Activated T-helper 17 cell treated with anti-CD3 and anti-CD28 coated beads, Interleukin-2, amount 50 U/mL, for 72 hours (primary cell): ENCODE results near the gene CDKL2. TPM values are rescaled to one million over a fixed set of nuclear protein-coding genes. Genes with fewer than 3 reads are reported as not detected.
A peak's percentile ranks its signal among the peaks of the same experiment; 100 is the strongest.

Experiments
- ATAC-seq: fragments of 150-1000 bp; cut with Tn5 transposase; replicated peaks from 2 replicates; pipeline ENCODE4 v1.10.0; 2021; ENCODE audit warnings: mild to moderate bottlenecking, moderate library complexity
- H3K27ac Mint-ChIP-seq: one replicate; pipeline ENCODE4 v1.8.0; 2022; ENCODE audit warnings: mixed read lengths
- H3K27me3 Mint-ChIP-seq: one replicate; pipeline ENCODE4 v1.8.0; 2022; ENCODE audit warnings: mixed read lengths
- H3K36me3 Mint-ChIP-seq: one replicate; pipeline ENCODE4 v1.8.0; 2022; ENCODE audit warnings: low read depth, mild to moderate bottlenecking, mixed read lengths
- H3K4me1 Mint-ChIP-seq: one replicate; pipeline ENCODE4 v1.8.0; 2022; ENCODE audit warnings: mixed read lengths
- H3K4me3 Mint-ChIP-seq: one replicate; pipeline ENCODE4 v1.8.0; 2022; ENCODE audit warnings: mild to moderate bottlenecking, mixed read lengths
- H3K9me3 Mint-ChIP-seq: one replicate; pipeline ENCODE4 v1.8.0; 2022; ENCODE audit warnings: mixed read lengths
- total RNA-seq, 2 donors: library from RNA; stranded (reverse); gene quantifications; one replicate each; pipeline ENCODE4 v1.2.3, GENCODE V29; 2022

CDKL2 gene
- total RNA-seq, 2 donors from 2014 or later: 2.4 TPM

DNA sequence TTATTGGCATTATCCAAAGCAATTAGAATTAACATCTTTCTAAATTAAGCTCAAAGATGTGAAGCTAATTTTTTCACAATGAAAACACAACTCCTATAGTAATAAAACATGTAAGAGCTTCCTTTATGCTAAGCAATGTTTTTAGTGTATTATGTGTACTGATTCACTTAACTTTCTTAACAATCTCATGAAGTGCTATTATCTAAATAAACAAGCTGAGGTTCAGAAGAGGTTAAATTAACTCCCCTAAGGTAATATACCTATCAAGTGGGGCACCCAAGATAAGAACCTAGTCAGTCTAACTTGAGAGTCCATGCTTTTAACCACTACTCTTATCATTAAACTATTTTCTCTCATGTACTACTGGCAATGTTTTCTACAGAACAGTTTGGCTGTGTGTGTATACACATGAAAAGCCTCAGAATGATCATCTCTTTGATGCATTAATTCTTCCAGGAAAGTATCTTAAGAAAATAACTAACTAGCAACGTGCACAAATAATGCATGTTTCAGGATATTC lies 29.2 kb upstream of the CDKL2 start:
- Mint-ChIP-seq H3K9me3 (no peaks in the 10 kb centered on the region), H3K36me3 (peaks cover 91% of the 10 kb centered on the region), H3K27me3 (no peaks in the 10 kb centered on the region), H3K4me3 (no peak overlapping the region), H3K4me1 (peaks cover 37% of the 10 kb centered on the region), H3K27ac (peak overlapping the region; percentile 51)
- ATAC-seq: no peak

DNA sequence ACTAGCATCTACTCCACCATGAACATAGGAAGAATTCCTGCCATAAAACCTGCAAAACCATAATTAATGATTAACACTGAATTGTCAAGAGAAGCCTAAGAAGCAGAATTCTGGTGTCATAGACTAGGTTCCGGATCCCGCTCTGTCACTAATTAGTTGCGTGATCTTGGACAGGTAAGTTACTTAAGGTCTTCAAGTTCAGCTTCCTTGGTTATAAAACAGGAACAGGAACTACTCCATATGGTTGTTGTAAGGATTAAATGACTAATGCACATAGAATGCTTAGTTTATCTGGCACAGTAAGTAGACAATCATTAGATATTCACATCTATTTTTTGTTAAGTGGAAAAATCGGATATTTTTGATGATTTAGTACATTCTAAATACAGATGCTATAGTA lies 28.5 kb upstream of the CDKL2 start:
- Mint-ChIP-seq H3K27me3 (no peaks in the 10 kb centered on the region), H3K9me3 (no peaks in the 10 kb centered on the region), H3K27ac (peak overlapping the region; percentile 51), H3K4me1 (peaks cover 43% of the 10 kb centered on the region), H3K36me3 (peaks cover 93% of the 10 kb centered on the region), H3K4me3 (no peak overlapping the region)
- ATAC-seq: no peak

DNA sequence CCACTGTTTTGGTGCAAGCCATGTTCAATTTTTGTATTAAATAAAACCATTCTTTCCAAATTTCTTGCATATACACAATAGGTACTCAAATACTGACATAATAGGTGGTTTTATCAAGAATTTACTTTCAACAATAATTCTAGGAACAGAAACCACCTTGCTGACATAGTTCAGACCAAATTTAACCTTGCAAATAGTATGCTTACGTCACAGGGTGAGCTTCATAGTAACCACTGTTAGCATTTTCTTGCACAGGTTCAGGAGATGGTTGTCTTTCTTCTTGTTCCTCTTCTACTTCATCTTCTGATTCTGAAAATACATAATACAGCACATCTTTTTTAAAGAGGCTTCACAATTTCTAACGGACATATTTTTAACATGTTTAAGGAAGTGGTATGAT lies 25.2 kb upstream of the CDKL2 start:
- peak; percentile 84 for ATAC-seq
- H3K9me3 Mint-ChIP-seq: no peaks in the 10 kb centered on the region
- H3K27ac Mint-ChIP-seq: peak overlapping the region; percentile 64
- peaks cover 100% of the 10 kb centered on the region for H3K36me3 Mint-ChIP-seq
- peak overlapping the region; percentile 35 for H3K4me3 Mint-ChIP-seq
- peaks cover 38% of the 10 kb centered on the region for H3K4me1 Mint-ChIP-seq
- no peaks in the 10 kb centered on the region for H3K27me3 Mint-ChIP-seq

DNA sequence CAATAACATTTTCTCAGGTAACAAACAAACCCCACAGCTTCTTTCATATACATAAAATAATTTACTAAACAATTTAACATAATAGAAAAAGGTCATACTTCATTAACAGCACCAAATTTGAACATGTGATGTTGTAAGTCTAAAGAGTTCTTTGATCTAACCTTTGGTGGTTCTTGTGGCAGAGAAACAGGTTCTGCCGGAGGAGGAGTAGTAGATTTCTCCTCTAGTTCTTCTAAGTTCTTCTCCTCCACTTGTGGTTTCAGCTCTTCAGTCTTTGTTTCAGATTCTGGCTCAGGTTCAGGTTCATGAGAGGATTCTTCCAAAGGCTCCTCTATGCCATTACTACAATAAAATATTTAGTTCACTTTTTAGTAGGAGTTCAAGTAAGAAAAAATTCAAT lies 24.6 kb upstream of the CDKL2 start:
- Mint-ChIP-seq H3K27me3 (no peaks in the 10 kb centered on the region), H3K4me1 (peaks cover 34% of the 10 kb centered on the region), H3K27ac (peak overlapping the region; percentile 64), H3K4me3 (peak overlapping the region; percentile 35), H3K36me3 (peaks cover 100% of the 10 kb centered on the region), H3K9me3 (no peaks in the 10 kb centered on the region)
- ATAC-seq: peak; percentile 68

DNA sequence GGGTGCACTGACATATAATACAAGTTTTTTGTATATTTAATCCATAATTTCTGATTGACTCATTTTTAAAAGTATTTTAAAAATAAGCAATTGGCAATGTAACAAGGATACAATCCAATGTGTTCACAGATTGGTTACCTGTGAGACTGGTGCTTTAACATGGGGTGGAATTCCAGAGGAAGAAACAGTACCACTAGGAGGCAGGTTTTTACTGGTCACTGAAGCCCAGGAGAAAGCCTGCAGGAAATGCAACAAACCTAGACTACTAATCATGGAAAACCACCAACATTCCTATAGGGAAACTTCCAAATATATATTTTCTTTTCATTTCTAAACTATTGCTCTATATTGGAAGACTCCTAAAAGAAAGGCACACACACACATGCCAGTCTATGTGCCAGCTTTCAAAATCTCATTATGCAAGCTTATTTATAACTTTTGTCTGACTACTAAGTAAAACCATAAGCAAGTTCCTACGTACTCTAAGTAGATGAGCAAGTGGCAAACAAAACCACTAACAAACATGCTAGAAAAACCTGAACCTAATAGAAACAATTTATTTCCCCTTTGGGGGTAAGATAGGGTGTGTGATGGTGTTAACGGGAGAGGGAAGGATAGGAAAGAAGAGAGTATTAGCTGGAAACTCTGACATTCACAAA lies 23.6 kb upstream of the CDKL2 start:
- peak overlapping the region; percentile 64 for H3K27ac Mint-ChIP-seq
- no peaks in the 10 kb centered on the region for H3K9me3 Mint-ChIP-seq
- H3K4me3 Mint-ChIP-seq: peak overlapping the region; percentile 35
- ATAC-seq: peak; percentile 44
- H3K36me3 Mint-ChIP-seq: peaks cover 100% of the 10 kb centered on the region
- no peaks in the 10 kb centered on the region for H3K27me3 Mint-ChIP-seq
- H3K4me1 Mint-ChIP-seq: peaks cover 34% of the 10 kb centered on the region

DNA sequence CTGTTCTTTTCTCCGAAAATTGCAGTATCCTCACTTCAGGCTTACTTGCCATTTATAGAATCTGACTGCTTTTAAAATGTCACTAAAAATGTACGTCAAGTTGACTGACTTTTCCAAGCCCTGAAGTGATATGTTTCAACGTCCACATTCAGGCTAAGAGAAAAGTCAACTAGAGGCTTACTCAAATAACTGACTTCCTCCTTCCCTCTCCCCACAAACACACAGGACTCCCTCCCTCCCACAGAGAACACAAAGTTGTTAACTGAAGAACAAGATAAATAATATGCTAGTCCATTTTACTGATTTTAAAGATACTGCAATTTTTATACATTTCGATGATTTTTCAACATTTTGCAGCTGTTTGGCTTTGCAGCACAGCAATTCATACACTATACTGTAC lies 13.8 kb upstream of the CDKL2 start:
- H3K4me1 Mint-ChIP-seq: no peaks in the 10 kb centered on the region
- H3K4me3 Mint-ChIP-seq: no peak overlapping the region
- no peaks in the 10 kb centered on the region for H3K9me3 Mint-ChIP-seq
- peaks cover 92% of the 10 kb centered on the region for H3K36me3 Mint-ChIP-seq
- no peaks in the 10 kb centered on the region for H3K27me3 Mint-ChIP-seq
- H3K27ac Mint-ChIP-seq: no peak overlapping the region
- ATAC-seq: no peak

DNA sequence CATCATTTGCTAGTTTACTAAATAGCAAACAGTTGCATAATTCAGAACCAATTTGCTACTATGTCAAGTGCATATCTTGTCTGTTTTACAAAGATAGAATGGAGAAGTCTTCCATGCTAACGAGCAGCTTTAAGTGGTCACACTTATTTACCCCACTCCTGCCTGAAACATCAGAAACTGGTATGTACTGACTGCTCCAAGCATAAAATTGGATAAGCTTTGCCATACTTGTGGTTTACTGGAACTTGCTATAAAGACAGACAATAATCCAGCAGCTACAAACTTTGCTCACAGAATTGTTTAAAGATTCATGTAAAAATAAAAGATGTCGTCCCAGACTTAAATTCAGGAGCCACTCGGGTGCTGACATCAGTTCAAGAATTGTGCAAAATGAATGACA lies 13.3 kb upstream of the CDKL2 start:
- peaks cover 88% of the 10 kb centered on the region for H3K36me3 Mint-ChIP-seq
- H3K4me3 Mint-ChIP-seq: no peak overlapping the region
- no peak overlapping the region for H3K27ac Mint-ChIP-seq
- no peak for ATAC-seq
- H3K9me3 Mint-ChIP-seq: no peaks in the 10 kb centered on the region
- no peaks in the 10 kb centered on the region for H3K27me3 Mint-ChIP-seq
- H3K4me1 Mint-ChIP-seq: no peaks in the 10 kb centered on the region

DNA sequence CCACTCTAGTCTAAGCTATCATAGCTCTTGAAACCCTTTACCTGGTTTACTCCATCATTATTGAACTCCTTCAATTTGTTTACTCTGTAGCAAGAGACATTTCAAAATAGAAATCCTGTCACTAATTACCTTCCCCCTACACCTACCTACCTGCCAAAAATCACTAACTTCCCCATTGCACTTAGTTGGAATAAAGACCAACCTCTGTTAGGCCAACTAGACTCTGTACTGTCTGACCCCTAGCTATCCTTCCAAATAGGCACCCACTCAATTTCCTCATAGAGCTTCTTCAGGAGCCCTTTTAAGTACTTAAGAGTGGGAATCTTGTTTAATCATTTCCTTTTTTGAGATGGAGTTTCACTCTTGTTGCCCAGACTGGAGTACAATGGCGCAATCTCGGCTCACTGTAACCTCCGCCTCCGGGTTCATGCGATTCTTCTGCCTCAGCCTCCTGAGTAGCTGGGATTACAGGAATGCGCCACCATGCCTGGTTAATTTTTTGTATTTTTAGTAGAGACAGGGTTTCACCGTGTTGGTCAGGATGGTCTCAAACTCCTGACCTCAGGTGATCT lies 8.9 kb upstream of the CDKL2 start:
- H3K27ac Mint-ChIP-seq: no peak overlapping the region
- H3K27me3 Mint-ChIP-seq: no peaks in the 10 kb centered on the region
- no peaks in the 10 kb centered on the region for H3K9me3 Mint-ChIP-seq
- no peak overlapping the region for H3K4me3 Mint-ChIP-seq
- no peaks in the 10 kb centered on the region for H3K4me1 Mint-ChIP-seq
- peaks cover 44% of the 10 kb centered on the region for H3K36me3 Mint-ChIP-seq
- ATAC-seq: no peak

DNA sequence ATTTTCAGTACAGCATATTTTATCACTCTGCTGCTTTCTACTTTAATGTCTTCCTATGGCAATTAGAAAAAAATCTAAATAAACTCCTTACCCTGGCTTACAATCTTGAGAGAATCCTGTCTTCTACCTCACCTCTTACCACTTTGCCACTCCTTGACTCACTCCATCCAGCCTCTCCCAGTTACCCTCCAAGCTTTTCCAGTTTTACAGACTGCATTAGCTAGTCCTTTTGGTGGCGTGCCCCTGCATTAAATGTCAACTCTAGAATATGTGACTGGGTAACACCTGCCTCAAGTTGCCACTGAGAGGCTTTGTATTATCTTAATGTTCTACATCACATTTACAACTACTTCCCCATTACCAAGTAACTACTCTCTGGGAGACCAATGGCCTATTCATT lies 7.5 kb upstream of the CDKL2 start:
- peaks cover 30% of the 10 kb centered on the region for H3K36me3 Mint-ChIP-seq
- peak overlapping the region; percentile 8 for H3K27ac Mint-ChIP-seq
- H3K4me1 Mint-ChIP-seq: no peaks in the 10 kb centered on the region
- no peak overlapping the region for H3K4me3 Mint-ChIP-seq
- H3K9me3 Mint-ChIP-seq: no peaks in the 10 kb centered on the region
- H3K27me3 Mint-ChIP-seq: no peaks in the 10 kb centered on the region
- ATAC-seq: no peak

DNA sequence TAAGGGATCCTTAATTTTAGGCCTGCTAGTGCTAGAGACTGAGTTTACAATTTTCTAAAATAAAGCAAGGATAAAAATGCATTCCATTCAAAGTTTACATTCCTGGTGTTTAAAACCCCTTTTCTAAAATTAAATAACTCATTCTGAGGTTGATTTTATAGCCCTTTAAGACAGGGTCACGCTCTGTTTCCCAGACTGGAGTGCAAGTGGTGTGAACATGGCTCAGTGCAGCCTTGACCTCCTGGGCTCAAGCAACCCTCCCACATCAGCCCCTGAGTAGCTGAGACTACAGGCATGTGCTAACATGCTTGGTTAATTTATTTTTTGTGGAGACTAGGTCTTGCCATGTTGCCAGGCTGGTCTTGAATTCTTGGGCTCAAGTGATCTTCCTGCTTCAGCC lies 6.8 kb upstream of the CDKL2 start:
- H3K36me3 Mint-ChIP-seq: peaks cover 24% of the 10 kb centered on the region
- no peak for ATAC-seq
- H3K4me3 Mint-ChIP-seq: no peak overlapping the region
- no peaks in the 10 kb centered on the region for H3K4me1 Mint-ChIP-seq
- H3K27ac Mint-ChIP-seq: no peak overlapping the region
- H3K27me3 Mint-ChIP-seq: no peaks in the 10 kb centered on the region
- no peaks in the 10 kb centered on the region for H3K9me3 Mint-ChIP-seq

DNA sequence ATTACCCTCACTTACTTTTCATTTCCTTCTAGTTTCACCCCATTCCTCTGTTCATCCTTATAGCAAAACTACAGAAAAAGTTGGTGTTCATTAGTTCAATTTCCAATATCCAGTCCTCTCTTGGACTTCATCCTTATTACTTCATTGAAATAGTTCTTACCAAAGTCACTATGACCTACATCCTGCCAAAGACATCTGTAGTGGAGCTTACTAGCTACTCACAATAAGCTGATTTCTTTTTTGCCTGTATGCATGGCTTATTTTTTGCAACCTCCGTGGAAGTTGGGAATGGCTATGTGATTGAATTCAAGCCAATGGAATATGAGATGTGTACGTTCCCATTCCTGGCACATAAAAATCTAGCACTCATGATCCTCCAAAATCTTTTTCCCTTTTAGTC lies 4.6 kb upstream of the CDKL2 start:
- peaks cover 6% of the 10 kb centered on the region for H3K36me3 Mint-ChIP-seq
- peaks cover 7% of the 10 kb centered on the region for H3K4me1 Mint-ChIP-seq
- no peaks in the 10 kb centered on the region for H3K27me3 Mint-ChIP-seq
- ATAC-seq: no peak
- H3K27ac Mint-ChIP-seq: no peak overlapping the region
- H3K9me3 Mint-ChIP-seq: no peaks in the 10 kb centered on the region
- no peak overlapping the region for H3K4me3 Mint-ChIP-seq

DNA sequence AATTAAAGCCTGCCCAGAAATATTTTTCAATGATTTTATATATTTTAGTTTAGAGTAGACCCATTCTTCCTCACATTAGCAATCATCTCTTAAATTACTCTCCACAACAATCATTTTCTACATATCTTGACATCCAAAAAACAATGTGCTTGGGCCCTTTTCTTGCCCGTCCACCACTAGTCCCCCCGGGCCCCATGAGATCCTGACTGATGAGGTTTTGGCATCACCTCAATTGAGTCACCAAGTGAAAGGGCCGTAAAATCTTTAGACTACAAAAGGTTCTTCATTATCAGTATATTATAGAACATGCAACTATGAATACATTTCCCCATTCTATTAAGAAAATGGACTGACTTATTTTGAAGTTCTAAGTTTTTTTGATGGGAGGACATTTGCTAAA lies 4.0 kb upstream of the CDKL2 start:
- Mint-ChIP-seq H3K27me3 (no peaks in the 10 kb centered on the region), H3K36me3 (no peaks in the 10 kb centered on the region), H3K9me3 (no peaks in the 10 kb centered on the region), H3K27ac (no peak overlapping the region), H3K4me3 (no peak overlapping the region), H3K4me1 (peaks cover 7% of the 10 kb centered on the region)
- no peak for ATAC-seq

DNA sequence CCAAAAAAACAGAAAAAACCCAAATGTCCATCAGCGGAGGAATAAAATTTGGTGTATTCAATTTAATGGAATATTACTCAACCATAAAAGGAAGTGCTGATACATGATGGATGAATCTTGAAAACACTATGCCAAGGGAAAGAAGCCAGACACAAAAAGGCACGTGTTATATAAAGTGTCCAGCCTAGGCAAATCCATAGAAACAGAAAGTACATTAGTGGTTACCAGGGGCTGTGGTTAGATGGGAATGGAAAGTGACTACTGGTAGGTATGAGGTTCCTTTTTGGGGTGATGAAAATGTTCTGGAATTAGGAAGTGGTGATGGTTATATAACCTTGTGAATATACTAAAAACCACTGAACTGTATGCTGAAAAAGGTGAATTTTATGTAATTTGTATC lies 3.5 kb upstream of the CDKL2 start:
- no peak overlapping the region for H3K27ac Mint-ChIP-seq
- no peaks in the 10 kb centered on the region for H3K9me3 Mint-ChIP-seq
- H3K36me3 Mint-ChIP-seq: no peaks in the 10 kb centered on the region
- peaks cover 7% of the 10 kb centered on the region for H3K4me1 Mint-ChIP-seq
- H3K27me3 Mint-ChIP-seq: no peaks in the 10 kb centered on the region
- ATAC-seq: no peak
- H3K4me3 Mint-ChIP-seq: no peak overlapping the region

DNA sequence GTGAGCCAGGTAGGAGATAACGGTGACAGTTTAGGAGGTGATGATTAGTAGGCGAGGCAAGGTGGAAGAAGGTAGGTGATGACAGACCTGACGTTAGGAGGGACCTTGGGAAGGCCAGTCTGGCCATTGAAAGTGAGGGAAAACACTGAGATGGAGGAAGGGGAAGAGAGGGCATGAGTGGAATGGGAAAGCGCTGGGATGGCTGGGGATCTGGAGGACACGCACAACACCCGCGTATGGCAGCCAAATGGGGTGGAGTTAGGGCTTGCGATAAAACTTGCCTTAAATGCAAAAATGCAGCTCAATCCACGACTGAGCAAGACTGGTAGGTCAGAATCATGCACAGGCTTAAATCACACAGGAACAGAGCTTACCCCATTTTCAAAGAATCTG lies 605 bp upstream of the CDKL2 start:
- H3K36me3 Mint-ChIP-seq: no peaks in the 10 kb centered on the region
- ATAC-seq: no peak
- H3K4me3 Mint-ChIP-seq: peak overlapping the region; percentile 96
- H3K27me3 Mint-ChIP-seq: no peaks in the 10 kb centered on the region
- H3K4me1 Mint-ChIP-seq: peaks cover 7% of the 10 kb centered on the region
- peak overlapping the region; percentile 79 for H3K27ac Mint-ChIP-seq
- no peaks in the 10 kb centered on the region for H3K9me3 Mint-ChIP-seq

DNA sequence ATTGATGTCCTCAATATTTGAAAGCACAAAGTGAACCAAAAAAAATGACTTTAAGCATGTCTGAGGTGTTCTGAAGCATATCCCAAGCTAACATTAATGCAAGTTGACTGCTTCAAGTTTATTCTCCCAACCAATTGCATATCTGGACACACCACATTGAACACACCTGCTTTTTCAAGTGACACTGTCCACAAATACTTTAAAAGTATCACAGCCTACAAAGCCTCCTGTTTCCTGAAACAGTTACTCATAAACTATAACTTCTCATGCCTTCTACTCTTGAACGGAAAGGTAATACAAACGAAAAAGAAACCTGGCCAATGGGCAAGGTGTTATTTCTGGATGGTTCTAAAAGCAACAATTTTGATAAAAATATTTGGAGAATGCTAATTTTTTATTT lies 1.1 kb downstream of the CDKL2 start:
- H3K36me3 Mint-ChIP-seq: no peaks in the 10 kb centered on the region
- no peaks in the 10 kb centered on the region for H3K27me3 Mint-ChIP-seq
- H3K4me3 Mint-ChIP-seq: peak overlapping the region; percentile 96
- ATAC-seq: no peak
- peaks cover 7% of the 10 kb centered on the region for H3K4me1 Mint-ChIP-seq
- no peaks in the 10 kb centered on the region for H3K9me3 Mint-ChIP-seq
- no peak overlapping the region for H3K27ac Mint-ChIP-seq
